Mesothelial cell of epicardium (in vitro differentiated cells): ENCODE results near the gene ZMAT5. TPM values are rescaled to one million over a fixed set of nuclear protein-coding genes. Genes with fewer than 3 reads are reported as not detected.

Experiments
- DNase-seq, 2 experiments: peaks; one replicate each; pipeline ENCODE4 v3.0.0; 2021; ENCODE audit warnings: low spot score in 2 of 2; ENCODE audit not compliant: unreplicated experiment in 2 of 2
- H3K27ac Mint-ChIP-seq: 2 replicates; pipeline ENCODE4 v1.8.0; 2021; ENCODE audit warnings: mixed read lengths
- H3K27me3 Mint-ChIP-seq: 2 replicates; pipeline ENCODE4 v1.8.0; 2021; ENCODE audit warnings: low read depth, mixed read lengths
- H3K36me3 Mint-ChIP-seq: 2 replicates; pipeline ENCODE4 v1.8.0; 2021; ENCODE audit warnings: mixed read lengths
- H3K4me1 Mint-ChIP-seq: 2 replicates; pipeline ENCODE4 v1.8.0; 2021; ENCODE audit warnings: mixed read lengths
- H3K4me3 Mint-ChIP-seq: 2 replicates; pipeline ENCODE4 v1.8.0; 2021; ENCODE audit warnings: mild to moderate bottlenecking, moderate library complexity, mixed read lengths
- H3K9me3 Mint-ChIP-seq: 2 replicates; pipeline ENCODE4 v1.8.0; 2021; ENCODE audit warnings: mixed read lengths
- CTCF ChIP-seq: fragments of 200-600 bp; sonication (generic); IDR thresholded peaks from one replicate; pipeline ENCODE4 v1.5.0; 2021; ENCODE audit warnings: antibody characterized with exemption; ENCODE audit not compliant: unreplicated experiment
- total RNA-seq: library from RNA; stranded (reverse); gene quantifications from 3 replicates; pipeline ENCODE4 v1.2.1, GENCODE V29; 2021

ZMAT5 gene
- total RNA-seq, 1 donor from 2014 or later: 17.1 TPM

GRCh38 chr22:29707471-29707870 lies 59.3 kb downstream of the ZMAT5 start:
- TF ChIP-seq CTCF: no peak
- peaks cover 83% of the 10 kb centered on the region for H3K27me3 Mint-ChIP-seq
- DNase-seq: no peak
- no peak overlapping the region for H3K4me3 Mint-ChIP-seq
- H3K27ac Mint-ChIP-seq: no peak overlapping the region
- no peaks in the 10 kb centered on the region for H3K36me3 Mint-ChIP-seq
- no peaks in the 10 kb centered on the region for H3K9me3 Mint-ChIP-seq
- peaks cover 16% of the 10 kb centered on the region for H3K4me1 Mint-ChIP-seq

GRCh38 chr22:29707010-29707409 lies 59.8 kb downstream of the ZMAT5 start:
- TF ChIP-seq CTCF: no peak
- peaks cover 83% of the 10 kb centered on the region for H3K27me3 Mint-ChIP-seq

GRCh38 chr22:29706486-29706885 lies 60.3 kb downstream of the ZMAT5 start:
- Mint-ChIP-seq H3K4me1 (peaks cover 21% of the 10 kb centered on the region), H3K27me3 (peaks cover 83% of the 10 kb centered on the region)
- no peak for DNase-seq

More at GRCh38 chr22:29707010-29707409, 59.8 kb downstream of the ZMAT5 start:
- Mint-ChIP-seq H3K4me1 (peaks cover 17% of the 10 kb centered on the region), H3K27ac (no peak overlapping the region), H3K9me3 (no peaks in the 10 kb centered on the region), H3K36me3 (no peaks in the 10 kb centered on the region), H3K4me3 (no peak overlapping the region)
- DNase-seq: no peak

GRCh38 chr22:29705651-29706050 lies 61.2 kb downstream of the ZMAT5 start:
- no peak overlapping the region for H3K4me3 Mint-ChIP-seq
- TF ChIP-seq CTCF: no peak
- no peak overlapping the region for H3K27ac Mint-ChIP-seq
- H3K9me3 Mint-ChIP-seq: no peaks in the 10 kb centered on the region
- peaks cover 21% of the 10 kb centered on the region for H3K4me1 Mint-ChIP-seq
- H3K27me3 Mint-ChIP-seq: peaks cover 84% of the 10 kb centered on the region
- H3K36me3 Mint-ChIP-seq: no peaks in the 10 kb centered on the region
- DNase-seq: no peak

More at GRCh38 chr22:29706486-29706885, 60.3 kb downstream of the ZMAT5 start:
- no peak overlapping the region for H3K27ac Mint-ChIP-seq
- no peak overlapping the region for H3K4me3 Mint-ChIP-seq
- no peak for TF ChIP-seq CTCF
- H3K9me3 Mint-ChIP-seq: no peaks in the 10 kb centered on the region
- H3K36me3 Mint-ChIP-seq: no peaks in the 10 kb centered on the region

GRCh38 chr22:29704528-29705285 lies 62.1 kb downstream of the ZMAT5 start:
- no peak for TF ChIP-seq CTCF
- Mint-ChIP-seq H3K4me3 (no peak overlapping the region), H3K27ac (no peak overlapping the region), H3K9me3 (no peaks in the 10 kb centered on the region), H3K4me1 (peaks cover 21% of the 10 kb centered on the region), H3K27me3 (peaks cover 81% of the 10 kb centered on the region), H3K36me3 (no peaks in the 10 kb centered on the region)
- DNase-seq: no peak
